Activated CD4-positive, CD25-positive, alpha-beta regulatory T cell treated with anti-CD3 and anti-CD28 coated beads, Interleukin-2, amount 50 U/mL, for 72 hours (primary cell): ENCODE measurements around the gene SPG11.
"Not testable (repeated sequence)": the region's sequence is repeated elsewhere in the genome, so short reads cannot be mapped to it uniquely, and the experiment has no call there.

ENCODE experiments used
- DNase-seq: peaks from one replicate; pipeline ENCODE4 v3.0.0; 2021

SPG11 gene, protein sequence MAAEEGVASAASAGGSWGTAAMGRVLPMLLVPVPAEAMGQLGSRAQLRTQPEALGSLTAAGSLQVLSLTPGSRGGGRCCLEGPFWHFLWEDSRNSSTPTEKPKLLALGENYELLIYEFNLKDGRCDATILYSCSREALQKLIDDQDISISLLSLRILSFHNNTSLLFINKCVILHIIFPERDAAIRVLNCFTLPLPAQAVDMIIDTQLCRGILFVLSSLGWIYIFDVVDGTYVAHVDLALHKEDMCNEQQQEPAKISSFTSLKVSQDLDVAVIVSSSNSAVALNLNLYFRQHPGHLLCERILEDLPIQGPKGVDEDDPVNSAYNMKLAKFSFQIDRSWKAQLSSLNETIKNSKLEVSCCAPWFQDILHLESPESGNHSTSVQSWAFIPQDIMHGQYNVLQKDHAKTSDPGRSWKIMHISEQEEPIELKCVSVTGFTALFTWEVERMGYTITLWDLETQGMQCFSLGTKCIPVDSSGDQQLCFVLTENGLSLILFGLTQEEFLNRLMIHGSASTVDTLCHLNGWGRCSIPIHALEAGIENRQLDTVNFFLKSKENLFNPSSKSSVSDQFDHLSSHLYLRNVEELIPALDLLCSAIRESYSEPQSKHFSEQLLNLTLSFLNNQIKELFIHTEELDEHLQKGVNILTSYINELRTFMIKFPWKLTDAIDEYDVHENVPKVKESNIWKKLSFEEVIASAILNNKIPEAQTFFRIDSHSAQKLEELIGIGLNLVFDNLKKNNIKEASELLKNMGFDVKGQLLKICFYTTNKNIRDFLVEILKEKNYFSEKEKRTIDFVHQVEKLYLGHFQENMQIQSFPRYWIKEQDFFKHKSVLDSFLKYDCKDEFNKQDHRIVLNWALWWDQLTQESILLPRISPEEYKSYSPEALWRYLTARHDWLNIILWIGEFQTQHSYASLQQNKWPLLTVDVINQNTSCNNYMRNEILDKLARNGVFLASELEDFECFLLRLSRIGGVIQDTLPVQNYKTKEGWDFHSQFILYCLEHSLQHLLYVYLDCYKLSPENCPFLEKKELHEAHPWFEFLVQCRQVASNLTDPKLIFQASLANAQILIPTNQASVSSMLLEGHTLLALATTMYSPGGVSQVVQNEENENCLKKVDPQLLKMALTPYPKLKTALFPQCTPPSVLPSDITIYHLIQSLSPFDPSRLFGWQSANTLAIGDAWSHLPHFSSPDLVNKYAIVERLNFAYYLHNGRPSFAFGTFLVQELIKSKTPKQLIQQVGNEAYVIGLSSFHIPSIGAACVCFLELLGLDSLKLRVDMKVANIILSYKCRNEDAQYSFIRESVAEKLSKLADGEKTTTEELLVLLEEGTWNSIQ (N-terminal part only)

DNA sequence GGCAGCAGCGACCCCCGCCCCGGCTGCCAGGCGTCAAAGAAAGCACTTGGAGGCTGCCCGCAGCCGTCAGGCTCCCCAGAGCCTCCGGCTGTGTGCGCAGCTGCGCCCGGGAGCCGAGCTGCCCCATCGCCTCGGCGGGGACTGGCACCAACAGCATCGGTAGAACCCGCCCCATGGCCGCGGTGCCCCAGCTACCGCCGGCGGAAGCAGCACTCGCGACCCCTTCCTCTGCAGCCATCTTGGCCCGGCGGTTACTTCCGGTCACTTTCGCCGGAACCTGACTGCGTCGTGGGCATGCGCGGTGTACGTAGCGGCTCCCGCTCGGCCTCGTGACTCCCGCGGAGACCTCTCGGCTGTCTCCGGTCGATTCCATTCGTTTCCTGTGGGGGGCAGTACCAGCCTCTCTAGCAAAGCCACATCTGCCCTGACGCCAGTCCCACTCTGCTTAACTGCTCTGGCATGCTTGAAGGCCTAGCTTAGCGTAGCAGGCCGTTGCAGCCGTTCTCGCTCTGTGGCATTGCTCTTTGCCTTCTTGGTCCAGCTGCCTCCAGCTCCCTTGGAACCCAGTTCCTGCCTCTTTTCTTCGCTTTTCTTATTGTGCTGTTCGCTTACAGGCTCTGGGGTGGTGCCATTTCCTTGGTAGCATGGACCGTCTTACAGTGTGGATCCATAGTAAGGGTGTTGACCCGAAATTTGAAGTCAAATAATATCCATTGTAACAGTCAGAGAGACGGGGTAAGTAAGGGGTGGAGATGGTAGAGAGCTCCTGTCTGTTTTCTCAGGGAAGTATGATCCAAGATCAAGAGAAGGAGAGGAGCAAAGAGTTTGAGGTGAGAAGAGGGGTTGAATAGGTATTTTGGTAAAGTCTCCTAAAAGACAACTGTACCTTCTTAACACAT, at the start of gene SPG11:
Gene SPG11, minus strand, starts transcription at position 253 of the 899 bp plus-strand sequence. Its CDS starts 15 bp downstream, at position 238.
- peak; percentile 93 for DNase-seq

DNA sequence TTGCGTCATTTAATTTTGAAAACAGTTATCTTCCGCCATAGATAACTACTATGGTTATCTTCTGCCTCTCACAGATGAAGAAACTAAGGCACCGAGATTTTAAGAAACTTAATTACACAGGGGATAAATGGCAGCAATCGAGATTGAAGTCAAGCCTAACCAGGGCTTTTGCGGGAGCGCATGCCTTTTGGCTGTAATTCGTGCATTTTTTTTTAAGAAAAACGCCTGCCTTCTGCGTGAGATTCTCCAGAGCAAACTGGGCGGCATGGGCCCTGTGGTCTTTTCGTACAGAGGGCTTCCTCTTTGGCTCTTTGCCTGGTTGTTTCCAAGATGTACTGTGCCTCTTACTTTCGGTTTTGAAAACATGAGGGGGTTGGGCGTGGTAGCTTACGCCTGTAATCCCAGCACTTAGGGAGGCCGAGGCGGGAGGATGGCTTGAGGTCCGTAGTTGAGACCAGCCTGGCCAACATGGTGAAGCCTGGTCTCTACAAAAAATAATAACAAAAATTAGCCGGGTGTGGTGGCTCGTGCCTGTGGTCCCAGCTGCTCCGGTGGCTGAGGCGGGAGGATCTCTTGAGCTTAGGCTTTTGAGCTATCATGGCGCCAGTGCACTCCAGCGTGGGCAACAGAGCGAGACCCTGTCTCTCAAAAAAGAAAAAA, 49.0 kb upstream of the SPG11 start:
- DNase-seq, result peak; percentile 59

DNA sequence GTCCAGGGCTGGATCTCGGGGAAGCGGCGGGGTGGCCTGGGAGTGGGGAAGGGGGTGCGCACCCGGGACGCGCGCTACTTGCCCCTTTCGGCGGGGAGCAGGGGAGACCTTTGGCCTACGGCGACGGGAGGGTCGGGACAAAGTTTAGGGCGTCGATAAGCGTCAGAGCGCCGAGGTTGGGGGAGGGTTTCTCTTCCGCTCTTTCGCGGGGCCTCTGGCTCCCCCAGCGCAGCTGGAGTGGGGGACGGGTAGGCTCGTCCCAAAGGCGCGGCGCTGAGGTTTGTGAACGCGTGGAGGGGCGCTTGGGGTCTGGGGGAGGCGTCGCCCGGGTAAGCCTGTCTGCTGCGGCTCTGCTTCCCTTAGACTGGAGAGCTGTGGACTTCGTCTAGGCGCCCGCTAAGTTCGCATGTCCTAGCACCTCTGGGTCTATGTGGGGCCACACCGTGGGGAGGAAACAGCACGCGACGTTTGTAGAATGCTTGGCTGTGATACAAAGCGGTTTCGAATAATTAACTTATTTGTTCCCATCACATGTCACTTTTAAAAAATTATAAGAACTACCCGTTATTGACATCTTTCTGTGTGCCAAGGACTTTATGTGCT, 48.4 kb upstream of the SPG11 start:
- peak; percentile 75 for DNase-seq

DNA sequence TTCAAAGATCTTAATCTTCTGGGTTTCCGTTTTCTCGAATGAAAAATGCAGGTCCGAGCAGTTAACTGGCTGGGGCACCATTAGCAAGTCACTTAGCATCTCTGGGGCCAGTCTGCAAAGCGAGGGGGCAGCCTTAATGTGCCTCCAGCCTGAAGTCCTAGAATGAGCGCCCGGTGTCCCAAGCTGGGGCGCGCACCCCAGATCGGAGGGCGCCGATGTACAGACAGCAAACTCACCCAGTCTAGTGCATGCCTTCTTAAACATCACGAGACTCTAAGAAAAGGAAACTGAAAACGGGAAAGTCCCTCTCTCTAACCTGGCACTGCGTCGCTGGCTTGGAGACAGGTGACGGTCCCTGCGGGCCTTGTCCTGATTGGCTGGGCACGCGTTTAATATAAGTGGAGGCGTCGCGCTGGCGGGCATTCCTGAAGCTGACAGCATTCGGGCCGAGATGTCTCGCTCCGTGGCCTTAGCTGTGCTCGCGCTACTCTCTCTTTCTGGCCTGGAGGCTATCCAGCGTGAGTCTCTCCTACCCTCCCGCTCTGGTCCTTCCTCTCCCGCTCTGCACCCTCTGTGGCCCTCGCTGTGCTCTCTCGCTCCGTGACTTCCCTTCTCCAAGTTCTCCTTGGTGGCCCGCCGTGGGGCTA, 47.8 kb upstream of the SPG11 start, which contains the start of the genes B2M and PATL2:
Gene B2M, plus strand, starts transcription at position 422 of the 647 bp plus-strand sequence. Its CDS starts 30 bp downstream, at position 452.
Gene PATL2, minus strand, starts transcription at position 228 of the 647 bp plus-strand sequence. CDS start 34,833 bp downstream, outside the sequence.
- peak; percentile 96 for DNase-seq

DNA sequence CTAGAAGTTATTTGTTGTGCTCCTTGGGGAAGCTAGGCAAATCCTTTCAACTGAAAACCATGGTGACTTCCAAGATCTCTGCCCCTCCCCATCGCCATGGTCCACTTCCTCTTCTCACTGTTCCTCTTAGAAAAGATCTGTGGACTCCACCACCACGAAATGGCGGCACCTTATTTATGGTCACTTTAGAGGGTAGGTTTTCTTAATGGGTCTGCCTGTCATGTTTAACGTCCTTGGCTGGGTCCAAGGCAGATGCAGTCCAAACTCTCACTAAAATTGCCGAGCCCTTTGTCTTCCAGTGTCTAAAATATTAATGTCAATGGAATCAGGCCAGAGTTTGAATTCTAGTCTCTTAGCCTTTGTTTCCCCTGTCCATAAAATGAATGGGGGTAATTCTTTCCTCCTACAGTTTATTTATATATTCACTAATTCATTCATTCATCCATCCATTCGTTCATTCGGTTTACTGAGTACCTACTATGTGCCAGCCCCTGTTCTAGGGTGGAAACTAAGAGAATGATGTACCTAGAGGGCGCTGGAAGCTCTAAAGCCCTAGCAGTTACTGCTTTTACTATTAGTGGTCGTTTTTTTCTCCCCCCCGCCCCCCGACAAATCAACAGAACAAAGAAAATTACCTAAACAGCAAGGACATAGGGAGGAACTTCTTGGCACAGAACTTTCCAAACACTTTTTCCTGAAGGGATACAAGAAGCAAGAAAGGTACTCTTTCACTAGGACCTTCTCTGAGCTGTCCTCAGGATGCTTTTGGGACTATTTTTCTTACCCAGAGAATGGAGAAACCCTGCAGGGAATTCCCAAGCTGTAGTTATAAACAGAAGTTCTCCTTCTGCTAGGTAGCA, 47.0 kb upstream of the SPG11 start:
- DNase-seq, result no peak

DNA sequence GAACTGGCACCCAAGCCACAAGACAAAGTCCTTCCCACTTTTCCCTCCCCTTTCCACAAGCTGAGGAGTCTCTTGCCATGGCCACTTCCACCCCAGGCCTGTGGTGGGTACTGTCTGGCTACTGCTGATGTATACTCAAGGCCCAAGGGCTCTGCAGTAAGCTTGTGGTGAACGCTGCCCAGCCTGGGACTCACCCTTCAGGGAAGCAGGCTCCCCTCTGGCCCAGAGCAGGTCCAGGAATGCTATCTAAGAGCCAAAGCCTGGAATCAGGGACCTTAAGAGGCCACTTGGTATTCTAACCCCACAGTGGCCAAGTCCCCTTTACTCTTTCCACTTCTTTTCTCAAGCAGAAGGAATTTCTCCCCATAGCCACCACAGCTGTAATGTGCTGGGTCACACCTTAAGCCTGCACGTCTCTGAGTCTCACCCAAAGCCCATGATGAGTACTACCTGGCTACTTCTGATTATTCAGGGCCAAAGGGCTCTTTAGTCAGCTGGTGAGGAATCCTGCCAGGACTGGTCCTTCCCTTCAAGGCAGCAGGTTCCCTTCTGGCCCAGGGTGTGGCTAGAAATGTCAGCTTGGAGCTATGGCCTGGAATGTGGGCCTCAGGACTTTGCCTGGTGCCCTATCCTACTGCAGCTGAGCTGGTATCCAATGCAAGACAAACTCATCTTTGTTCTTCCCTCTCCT, 43.6 kb upstream of the SPG11 start:
- DNase-seq, result no peak

DNA sequence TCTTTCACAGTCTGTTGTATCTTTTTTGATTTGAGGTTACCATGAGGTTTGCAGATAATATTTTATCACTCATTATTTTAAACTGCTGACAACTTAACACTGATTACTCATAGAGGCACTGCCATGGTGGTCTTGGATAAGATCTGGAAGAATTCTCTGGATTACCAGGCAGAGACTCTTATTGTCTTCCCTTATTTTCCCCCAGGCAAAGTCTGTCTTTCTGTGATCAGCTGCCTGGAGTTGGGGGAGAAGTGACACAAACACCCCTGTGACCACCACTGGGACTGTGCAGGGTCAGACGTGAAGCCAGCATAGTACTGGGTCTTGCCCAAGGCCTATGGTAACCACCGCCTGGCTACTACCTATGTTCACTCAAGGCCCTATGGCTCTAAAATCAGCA, 42.9 kb upstream of the SPG11 start:
- DNase-seq, result no peak

DNA sequence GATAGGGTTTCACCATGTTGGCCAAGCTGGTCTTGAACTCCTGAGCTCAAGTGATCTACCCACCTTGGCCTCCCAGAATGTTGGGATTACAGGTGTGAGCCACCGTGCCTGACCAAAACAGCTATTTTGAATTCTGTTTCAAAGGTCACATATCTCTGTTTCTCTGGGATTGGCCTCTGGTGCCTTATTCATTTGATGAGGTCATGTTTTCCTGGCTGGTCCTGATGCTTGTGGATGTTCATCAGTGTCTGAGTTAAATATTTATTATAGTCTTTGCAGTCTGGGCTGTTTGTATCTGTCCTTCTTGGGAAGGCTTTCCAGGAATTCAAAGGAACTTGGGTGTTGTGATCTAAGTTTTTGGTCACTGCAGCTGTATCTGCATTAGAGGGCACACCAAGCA, 42.5 kb upstream of the SPG11 start:
- no peak for DNase-seq

DNA sequence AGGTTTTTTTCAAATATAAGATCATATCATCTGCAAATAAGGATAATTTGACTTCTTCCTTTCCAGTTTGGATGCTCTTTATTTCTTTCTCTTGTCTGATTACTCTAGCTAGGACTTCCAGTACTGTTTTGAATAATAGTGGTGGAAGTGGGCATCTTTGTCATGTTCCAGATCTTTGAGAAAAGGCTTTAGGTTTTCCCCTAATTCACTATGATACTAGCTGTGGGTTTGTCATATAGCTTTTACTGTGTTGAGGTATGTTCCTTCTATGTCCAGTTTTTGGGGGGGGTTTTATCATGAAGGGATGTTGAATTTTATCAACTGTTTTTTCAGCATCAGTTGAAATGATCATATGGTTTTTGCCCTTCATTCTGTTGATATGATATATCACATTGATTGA, 37.2 kb upstream of the SPG11 start:
- not testable (repeated sequence) for DNase-seq

DNA sequence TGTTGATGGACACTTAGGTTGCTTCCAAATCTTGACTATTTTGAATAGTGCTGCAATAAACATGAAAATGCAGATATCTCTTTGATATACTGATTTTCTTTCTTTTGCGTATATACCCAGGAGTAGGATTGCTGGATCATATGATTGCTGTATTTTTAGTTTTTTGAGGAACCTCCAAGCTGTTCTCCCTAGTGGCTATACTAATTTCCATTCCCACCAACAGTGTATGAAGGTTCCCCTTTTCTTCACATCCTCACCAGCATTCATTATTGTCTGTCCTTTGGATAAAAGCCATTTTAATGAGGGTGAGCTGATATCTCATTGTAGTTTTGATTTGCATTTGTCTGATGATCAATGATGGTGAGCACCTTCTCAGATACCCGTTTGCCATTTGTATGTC, 35.2 kb upstream of the SPG11 start:
- no peak for DNase-seq

DNA sequence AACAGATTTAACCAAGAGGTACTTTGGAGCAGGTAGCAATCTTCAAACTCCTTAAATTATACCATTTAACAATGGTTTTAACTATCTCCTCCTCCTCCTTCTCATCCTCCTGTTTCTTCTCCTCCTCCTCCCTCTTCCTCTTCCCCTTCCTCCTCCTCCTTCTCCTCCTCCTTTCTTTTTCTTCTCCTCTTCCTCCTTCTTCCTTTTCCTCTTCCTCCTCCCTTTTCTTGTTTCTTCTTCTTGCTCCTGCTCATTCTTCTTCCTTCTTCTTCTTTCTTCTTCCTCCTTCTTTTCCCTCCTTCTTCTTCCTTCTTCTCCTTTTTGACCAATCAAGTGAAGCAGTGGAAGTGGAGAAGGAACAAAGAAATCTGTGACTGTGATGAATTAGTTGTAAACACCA, 33.6 kb upstream of the SPG11 start:
- no peak for DNase-seq

DNA sequence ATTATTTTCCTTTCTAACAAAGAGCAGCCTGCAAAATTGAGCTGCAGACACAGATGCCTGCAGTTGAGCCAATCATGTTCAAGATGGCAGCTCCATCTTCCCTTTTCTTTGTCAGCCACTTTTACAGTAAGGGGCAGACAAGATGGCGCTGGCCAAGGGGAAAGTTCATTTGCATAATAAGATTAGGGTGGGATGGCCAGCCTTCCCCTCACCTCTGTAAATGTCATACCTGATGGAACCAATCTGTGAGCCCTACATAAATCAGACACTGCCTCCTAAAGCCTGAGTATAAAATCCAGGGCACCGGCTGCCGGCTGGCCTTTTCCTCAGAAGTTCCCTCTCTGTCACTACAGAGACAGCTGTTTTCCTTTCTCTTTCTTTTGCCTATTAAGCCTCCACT, 31.8 kb upstream of the SPG11 start:
- DNase-seq, result no peak

DNA sequence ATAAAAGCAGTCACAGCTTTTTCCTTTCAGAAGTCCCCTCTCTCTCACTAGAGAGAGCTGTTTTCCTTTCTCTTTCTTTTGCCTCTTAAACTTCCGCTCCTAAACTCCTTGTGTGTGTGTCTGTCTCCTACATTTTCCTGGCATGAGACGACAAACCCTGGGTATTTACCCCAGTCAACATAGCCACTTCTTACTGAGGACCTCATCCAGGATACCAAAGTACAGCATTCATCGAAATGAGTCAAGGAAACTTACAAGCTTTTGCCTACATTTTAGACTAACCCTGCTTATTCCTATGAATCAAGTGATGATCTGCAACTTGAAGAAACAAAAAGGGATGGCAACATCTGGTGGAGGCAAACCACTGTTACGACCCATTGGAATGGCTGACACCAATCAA, 31.0 kb upstream of the SPG11 start:
- no peak for DNase-seq

DNA sequence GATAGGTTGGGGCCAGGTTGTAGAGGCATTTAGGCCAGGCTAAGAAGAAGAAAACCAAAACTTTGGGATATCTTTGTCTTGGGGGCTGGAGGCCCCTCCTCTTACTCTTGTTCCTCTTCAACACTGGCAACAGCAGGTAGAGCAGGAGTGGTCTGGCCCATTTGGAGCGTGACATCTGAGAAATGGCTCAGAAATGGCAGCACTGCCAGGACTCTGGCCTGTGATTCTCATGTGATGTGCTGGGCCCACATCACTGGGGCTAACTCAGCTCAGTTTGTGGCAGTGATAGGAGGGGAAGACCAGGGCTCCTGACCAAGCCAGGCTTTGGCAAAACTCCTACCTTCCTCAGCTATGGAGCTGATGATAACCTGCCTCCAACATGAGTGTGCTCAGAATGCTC, 29.2 kb upstream of the SPG11 start:
- DNase-seq, result no peak

DNA sequence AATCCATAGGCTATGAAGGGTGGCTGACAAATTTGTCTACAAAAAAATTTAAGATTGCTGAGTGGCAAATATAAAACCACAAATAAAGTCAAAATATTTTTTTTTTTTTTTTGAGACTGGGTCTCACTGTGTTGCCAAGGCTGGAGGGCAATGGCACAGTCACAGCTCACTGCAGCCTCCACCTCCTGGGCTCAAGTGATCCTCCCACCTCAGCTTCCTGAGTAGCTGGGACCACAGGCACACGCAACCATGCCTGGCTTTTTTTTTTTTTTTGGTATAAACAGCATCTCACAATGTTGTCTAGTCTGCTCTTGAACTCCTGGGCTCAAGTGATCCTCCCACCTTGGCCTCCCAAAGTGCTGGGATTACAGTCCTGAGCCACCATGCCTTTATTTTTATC, 26.8 kb upstream of the SPG11 start:
- DNase-seq, result not testable (repeated sequence)

DNA sequence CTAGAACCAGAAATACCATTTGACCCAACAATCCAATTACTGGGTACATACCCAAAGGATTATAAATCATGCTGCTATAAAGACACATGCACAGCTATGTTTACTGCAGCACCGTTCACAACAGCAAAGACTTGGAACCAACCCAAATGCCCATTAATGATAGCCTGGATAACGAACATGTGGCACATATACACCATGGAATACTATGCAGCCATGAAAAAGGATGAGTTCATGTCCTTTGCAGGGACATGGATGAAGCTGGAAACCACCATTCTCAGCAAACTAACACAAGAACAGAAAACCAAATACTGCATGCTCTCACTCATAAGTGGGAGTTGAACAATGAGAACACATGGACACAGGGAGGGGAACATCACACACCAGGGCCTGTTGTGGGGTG, 25.9 kb upstream of the SPG11 start:
- not testable (repeated sequence) for DNase-seq

DNA sequence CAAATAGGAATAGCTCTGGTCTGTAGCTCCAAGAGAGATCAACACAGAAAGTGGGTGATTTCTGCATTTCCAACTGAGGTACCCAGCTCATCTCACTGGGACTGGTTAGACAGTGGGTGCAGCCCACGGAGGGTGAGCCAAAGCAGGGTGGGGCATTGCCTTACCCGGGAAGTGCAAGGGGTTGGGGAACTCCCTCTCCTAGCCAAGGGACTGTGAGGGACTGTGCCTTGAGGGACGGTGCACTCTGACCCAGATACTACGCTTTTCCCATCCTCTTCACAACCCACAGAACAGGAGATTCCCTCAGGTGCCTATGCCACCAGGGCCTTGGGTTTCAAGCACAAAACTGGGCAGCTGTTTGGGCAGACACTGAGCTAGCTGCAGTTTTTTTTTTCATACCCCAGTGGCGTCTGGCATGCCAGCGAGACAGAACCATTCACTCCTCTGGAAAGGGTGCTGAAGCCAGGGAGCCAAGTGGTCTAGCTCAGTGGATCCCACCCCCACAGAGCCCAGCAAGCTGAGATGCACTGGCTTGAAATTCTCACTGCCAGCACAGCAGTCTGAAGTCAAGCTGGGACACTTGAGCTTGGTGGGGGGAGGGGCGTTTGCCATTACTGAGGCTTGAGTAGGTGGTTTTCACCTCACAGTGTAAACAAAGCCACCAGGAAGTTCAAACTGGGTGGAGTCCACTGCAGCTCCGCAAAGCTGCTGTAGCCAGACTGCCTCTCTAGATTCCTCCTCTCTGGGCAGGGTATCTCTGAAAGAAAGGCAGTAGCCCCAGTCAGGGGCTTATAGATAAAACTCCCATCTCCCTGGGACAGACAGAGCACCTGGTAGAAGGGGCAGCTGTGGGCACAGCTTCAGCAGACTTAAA, 19.6 kb upstream of the SPG11 start:
- peak; percentile 71 for DNase-seq
